Neural progenitor cell (in vitro differentiated cells): ENCODE data around the gene GLI1. TPM values are rescaled to one million over a fixed set of nuclear protein-coding genes. Genes with fewer than 3 reads are reported as not detected.

Experiments used
- DNase-seq: peaks from one replicate; pipeline ENCODE4 v3.0.0-alpha.2; 2016; ENCODE audit warnings: low spot score
- H2AFZ ChIP-seq: fragments of 200-600 bp; sonication (generic); replicated peaks from 2 replicates; pipeline ENCODE4 v1.6.1; 2016; ENCODE audit warnings: antibody characterized with exemption
- H3F3A ChIP-seq: fragments of 200-600 bp; sonication (generic); 2 replicates; pipeline ENCODE4 v1.6.1; 2016; ENCODE audit warnings: antibody characterized with exemption, low read depth
- H3K27ac ChIP-seq: fragments of 200-600 bp; sonication (generic); 2 replicates; pipeline ENCODE4 v1.5.1; 2016; ENCODE audit warnings: mild to moderate bottlenecking
- H3K27me3 ChIP-seq: fragments of 200-600 bp; sonication (generic); 2 replicates; pipeline ENCODE4 v1.6.1; 2016; ENCODE audit warnings: mild to moderate bottlenecking, moderate library complexity
- H3K36me3 ChIP-seq: fragments of 200-600 bp; sonication (generic); 2 replicates; pipeline ENCODE4 v1.5.1; 2016
- H3K4me1 ChIP-seq: fragments of 200-600 bp; sonication (generic); 2 replicates; pipeline ENCODE4 v1.6.1; 2016; ENCODE audit warnings: mixed run types
- H3K4me2 ChIP-seq: fragments of 200-600 bp; sonication (generic); 2 replicates; pipeline ENCODE4 v1.6.1; 2016
- H3K4me3 ChIP-seq: fragments of 200-600 bp; sonication (generic); 2 replicates; pipeline ENCODE4 v1.5.1; 2016
- H3K79me2 ChIP-seq: fragments of 200-600 bp; sonication (generic); 2 replicates; pipeline ENCODE4 v1.6.1; 2016; ENCODE audit warnings: low read depth
- H3K9ac ChIP-seq: fragments of 200-600 bp; sonication (generic); 2 replicates; pipeline ENCODE4 v1.6.1; 2016
- H3K9me3 ChIP-seq: fragments of 200-600 bp; sonication (generic); 2 replicates; pipeline ENCODE4 v1.5.1; 2016; ENCODE audit warnings: low read depth
- H4K20me1 ChIP-seq: fragments of 200-600 bp; sonication (generic); 2 replicates; pipeline ENCODE4 v1.6.1; 2016; ENCODE audit warnings: low read depth
- H3K27ac Mint-ChIP-seq: 3 replicates; pipeline ENCODE4 v1.8.0; 2021; ENCODE audit warnings: mixed read lengths
- H3K27me3 Mint-ChIP-seq: 2 replicates; pipeline ENCODE4 v1.8.0; 2022; ENCODE audit warnings: low read depth, mild to moderate bottlenecking, inconsistent platforms, moderate library complexity, mixed read lengths; ENCODE audit not compliant: insufficient read depth
- H3K36me3 Mint-ChIP-seq: 3 replicates; pipeline ENCODE4 v1.8.0; 2021; ENCODE audit warnings: mixed read lengths
- H3K4me1 Mint-ChIP-seq: 3 replicates; pipeline ENCODE4 v1.8.0; 2021; ENCODE audit warnings: mixed read lengths
- H3K4me3 Mint-ChIP-seq: 3 replicates; pipeline ENCODE4 v1.8.0; 2021; ENCODE audit warnings: mild to moderate bottlenecking, moderate library complexity, mixed read lengths
- H3K9me3 Mint-ChIP-seq: 3 replicates; pipeline ENCODE4 v1.8.0; 2020; ENCODE audit warnings: mixed read lengths
- EZH2 ChIP-seq: fragments of 200-600 bp; sonication (generic); IDR thresholded peaks from 2 replicates; pipeline ENCODE4 v1.6.1; 2017; ENCODE audit warnings: antibody characterized with exemption, mild to moderate bottlenecking, moderate library complexity
- EZH2phosphoT487 ChIP-seq: fragments of 200-600 bp; sonication (generic); IDR thresholded peaks from 2 replicates; pipeline ENCODE4 v1.6.1; 2017; ENCODE audit warnings: antibody characterized with exemption
- total RNA-seq: library from RNA; depleted of rRNA; stranded (reverse); fragments of >200 nt; gene quantifications from 2 replicates; pipeline ENCODE4 v1.2.3, GENCODE V29; 2015; ENCODE audit warnings: low replicate concordance
- TF ChIP-seq, protein P1 (sequence below): fragments of 200-600 bp; sonication (generic); IDR thresholded peaks from 2 replicates; pipeline ENCODE4 v1.5.1; 2017; ENCODE audit warnings: antibody characterized with exemption, mild to moderate bottlenecking

The GLI1 gene
- total RNA-seq, 1 donor from 2014 or later, result 0.71 TPM

DNA sequence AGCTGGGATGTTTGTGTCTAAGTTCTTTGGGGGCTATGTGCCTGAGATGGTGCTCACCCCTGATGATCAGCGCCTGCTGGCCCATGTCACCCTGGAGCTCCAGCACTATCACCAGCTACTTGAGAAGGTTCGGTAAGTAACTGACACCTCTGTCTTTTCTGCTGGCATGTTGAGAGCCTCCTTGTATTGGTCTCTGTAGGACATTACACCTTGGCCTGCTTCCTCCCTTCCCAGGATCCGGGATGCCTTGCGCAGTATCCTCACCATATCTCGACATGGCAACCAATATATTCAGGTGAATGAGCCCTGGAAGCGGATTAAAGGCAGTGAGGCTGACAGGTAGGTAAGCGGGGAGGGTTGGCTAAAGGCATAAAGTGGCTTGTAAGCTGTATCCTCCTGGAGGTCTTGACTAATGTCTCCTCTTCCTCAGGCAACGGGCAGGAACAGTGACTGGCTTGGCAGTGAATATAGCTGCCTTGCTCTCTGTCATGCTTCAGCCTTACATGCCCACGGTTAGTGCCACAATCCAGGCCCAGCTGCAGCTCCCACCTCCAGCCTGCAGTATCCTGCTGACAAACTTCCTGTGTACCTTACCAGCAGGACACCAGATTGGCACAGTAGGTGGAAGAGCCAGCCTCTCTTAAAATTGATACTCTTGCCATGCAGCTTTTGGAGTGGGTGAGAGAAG, 55.3 kb downstream of the GLI1 start:
- TF ChIP-seq, protein P1, sequence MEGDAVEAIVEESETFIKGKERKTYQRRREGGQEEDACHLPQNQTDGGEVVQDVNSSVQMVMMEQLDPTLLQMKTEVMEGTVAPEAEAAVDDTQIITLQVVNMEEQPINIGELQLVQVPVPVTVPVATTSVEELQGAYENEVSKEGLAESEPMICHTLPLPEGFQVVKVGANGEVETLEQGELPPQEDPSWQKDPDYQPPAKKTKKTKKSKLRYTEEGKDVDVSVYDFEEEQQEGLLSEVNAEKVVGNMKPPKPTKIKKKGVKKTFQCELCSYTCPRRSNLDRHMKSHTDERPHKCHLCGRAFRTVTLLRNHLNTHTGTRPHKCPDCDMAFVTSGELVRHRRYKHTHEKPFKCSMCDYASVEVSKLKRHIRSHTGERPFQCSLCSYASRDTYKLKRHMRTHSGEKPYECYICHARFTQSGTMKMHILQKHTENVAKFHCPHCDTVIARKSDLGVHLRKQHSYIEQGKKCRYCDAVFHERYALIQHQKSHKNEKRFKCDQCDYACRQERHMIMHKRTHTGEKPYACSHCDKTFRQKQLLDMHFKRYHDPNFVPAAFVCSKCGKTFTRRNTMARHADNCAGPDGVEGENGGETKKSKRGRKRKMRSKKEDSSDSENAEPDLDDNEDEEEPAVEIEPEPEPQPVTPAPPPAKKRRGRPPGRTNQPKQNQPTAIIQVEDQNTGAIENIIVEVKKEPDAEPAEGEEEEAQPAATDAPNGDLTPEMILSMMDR, result no peak
- TF ChIP-seq EZH2, result no peak
- TF ChIP-seq EZH2phosphoT487, result no peak
- peaks cover 21% of the 10 kb centered on the region for H4K20me1 ChIP-seq
- H3K4me3 ChIP-seq, result no peak overlapping the region
- peaks cover 11% of the 10 kb centered on the region for H3K79me2 ChIP-seq
- peaks cover 22% of the 10 kb centered on the region for H3F3A ChIP-seq
- Mint-ChIP-seq H3K4me1 (peaks cover 14% of the 10 kb centered on the region), H3K27ac (no peak overlapping the region), H3K4me3 (no peak overlapping the region), H3K9me3 (no peaks in the 10 kb centered on the region), H3K27me3 (peaks cover 4% of the 10 kb centered on the region), H3K36me3 (peaks cover 46% of the 10 kb centered on the region)
- H2AFZ ChIP-seq, result no peak overlapping the region
- no peak overlapping the region for H3K4me2 ChIP-seq
- peaks cover 11% of the 10 kb centered on the region for H3K36me3 ChIP-seq
- no peak overlapping the region for H3K9ac ChIP-seq
- DNase-seq, result no peak
- H3K9me3 ChIP-seq, result no peaks in the 10 kb centered on the region
- no peaks in the 10 kb centered on the region for H3K27me3 ChIP-seq
- peaks cover 11% of the 10 kb centered on the region for H3K4me1 ChIP-seq
- no peak overlapping the region for H3K27ac ChIP-seq

DNA sequence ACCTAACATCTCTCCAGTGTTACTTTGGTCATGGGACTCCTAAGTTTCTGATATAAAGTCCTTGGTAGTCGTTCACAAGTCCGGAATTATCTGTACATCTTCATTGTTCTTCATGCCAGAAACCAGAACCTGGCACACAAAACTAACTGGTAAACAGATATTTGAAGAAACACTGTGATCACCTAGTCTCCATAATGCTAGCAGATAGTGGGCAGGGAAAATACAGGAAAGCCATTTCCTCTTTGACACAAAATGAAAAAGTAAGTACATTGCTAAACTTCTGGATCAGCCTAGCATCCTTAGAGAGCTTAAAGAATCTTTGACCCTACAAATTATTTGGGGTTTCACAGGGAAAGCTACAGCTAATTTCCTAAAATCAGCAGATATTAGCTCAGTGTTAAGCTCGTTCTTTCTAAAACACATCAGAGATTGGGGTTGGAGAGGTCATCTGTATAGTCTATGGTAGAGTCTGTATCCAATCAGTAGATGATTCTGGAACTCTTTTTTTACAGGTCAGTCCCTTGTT, 55.9 kb downstream of the GLI1 start:
- Histone ChIP-seq H3K79me2 (peaks cover 11% of the 10 kb centered on the region), H3K9me3 (no peaks in the 10 kb centered on the region), H4K20me1 (peaks cover 24% of the 10 kb centered on the region), H3K4me1 (peaks cover 12% of the 10 kb centered on the region), H3K36me3 (peaks cover 11% of the 10 kb centered on the region), H3K4me3 (no peak overlapping the region), H3K9ac (no peak overlapping the region), H3K27ac (no peak overlapping the region), H3F3A (peaks cover 27% of the 10 kb centered on the region), H2AFZ (no peak overlapping the region), H3K4me2 (no peak overlapping the region), H3K27me3 (no peaks in the 10 kb centered on the region)
- Mint-ChIP-seq H3K4me3 (no peak overlapping the region), H3K4me1 (peaks cover 16% of the 10 kb centered on the region), H3K9me3 (no peaks in the 10 kb centered on the region), H3K27ac (no peak overlapping the region), H3K27me3 (peaks cover 6% of the 10 kb centered on the region), H3K36me3 (peaks cover 46% of the 10 kb centered on the region)
- no peak for DNase-seq
- TF ChIP-seq EZH2 (no peak), EZH2phosphoT487 (no peak)
- TF ChIP-seq, protein P1, result no peak

DNA sequence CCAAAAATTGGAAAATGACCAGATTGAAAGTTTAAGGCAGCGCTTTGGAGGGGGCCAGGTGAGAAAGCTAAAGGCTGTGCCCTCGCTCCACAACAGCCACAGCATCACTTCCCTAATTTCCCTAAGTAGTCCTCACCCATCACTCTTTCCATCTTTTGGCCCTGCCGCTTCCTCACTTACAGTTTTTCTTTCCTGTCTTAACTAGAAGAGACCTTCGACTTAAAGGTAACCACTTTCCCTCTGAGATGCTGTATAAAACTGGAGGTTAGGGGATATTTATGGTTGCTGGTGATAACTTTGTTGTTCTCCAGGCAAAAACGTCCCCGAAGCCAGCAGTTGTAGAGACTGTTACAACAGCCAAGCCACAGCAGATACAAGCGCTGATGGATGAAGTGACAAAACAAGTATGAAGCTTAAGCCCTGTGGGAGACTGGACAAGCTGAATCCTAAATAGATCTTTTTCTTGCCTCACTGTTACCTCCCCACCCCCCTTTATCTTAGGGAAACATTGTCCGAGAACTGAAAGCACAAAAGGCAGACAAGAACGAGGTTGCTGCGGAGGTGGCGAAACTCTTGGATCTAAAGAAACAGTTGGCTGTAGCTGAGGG, 56.5 kb downstream of the GLI1 start:
- peak overlapping the region; percentile 29 for H3K27ac Mint-ChIP-seq
- no peak overlapping the region for H2AFZ ChIP-seq
- peaks cover 12% of the 10 kb centered on the region for H3K4me1 ChIP-seq
- no peak overlapping the region for H3K4me3 Mint-ChIP-seq
- H3K9me3 ChIP-seq, result no peaks in the 10 kb centered on the region
- peaks cover 46% of the 10 kb centered on the region for H3K36me3 Mint-ChIP-seq
- H3K9ac ChIP-seq, result no peak overlapping the region
- H3K9me3 Mint-ChIP-seq, result no peaks in the 10 kb centered on the region
- H3K4me1 Mint-ChIP-seq, result peaks cover 18% of the 10 kb centered on the region
- H3K4me3 ChIP-seq, result no peak overlapping the region
- H3F3A ChIP-seq, result peaks cover 30% of the 10 kb centered on the region
- H3K79me2 ChIP-seq, result peaks cover 11% of the 10 kb centered on the region
- no peak for TF ChIP-seq EZH2phosphoT487
- TF ChIP-seq EZH2, result no peak
- TF ChIP-seq, protein P1, result no peak
- H3K4me2 ChIP-seq, result no peak overlapping the region
- H3K27ac ChIP-seq, result no peak overlapping the region
- peaks cover 6% of the 10 kb centered on the region for H3K27me3 Mint-ChIP-seq
- no peak for DNase-seq
- peaks cover 24% of the 10 kb centered on the region for H4K20me1 ChIP-seq
- H3K36me3 ChIP-seq, result peaks cover 11% of the 10 kb centered on the region
- no peaks in the 10 kb centered on the region for H3K27me3 ChIP-seq
